ENCODE results near the gene ROGDI. TPM values are rescaled to one million over a fixed set of nuclear protein-coding genes. Genes with fewer than 3 reads are reported as not detected.

ROGDI gene
- total RNA-seq, 1 experiment from 2014 or later = 32.1 TPM

DNA sequence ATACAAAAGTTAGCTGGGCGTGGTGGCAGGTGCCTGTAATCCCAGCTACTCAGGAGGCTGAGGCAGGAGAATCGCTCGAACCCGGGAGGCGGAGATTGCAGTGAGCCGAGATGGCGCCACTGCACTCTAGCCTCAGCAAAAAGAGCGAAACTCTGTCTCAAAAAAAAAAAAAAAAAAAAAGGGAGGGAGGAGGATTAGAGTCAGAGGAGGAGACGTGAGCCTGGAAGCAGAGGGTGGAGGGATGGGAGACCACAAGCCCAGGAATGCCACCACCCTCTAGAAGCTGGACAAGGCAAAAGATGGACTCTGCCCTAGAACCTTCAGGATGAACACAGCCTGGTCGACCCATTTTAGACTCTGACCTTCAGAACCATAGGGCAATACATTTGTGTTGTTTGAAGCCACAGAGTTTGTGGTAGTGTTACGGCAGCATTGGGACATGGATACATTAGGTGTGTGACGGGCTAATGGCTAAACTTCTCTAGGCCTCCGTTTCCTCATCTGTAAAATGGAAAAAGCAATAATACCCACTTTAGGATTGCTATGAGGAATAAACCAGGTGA is 9.4 kb downstream of the ROGDI start (continued):
- TF ChIP-seq, protein P1, sequence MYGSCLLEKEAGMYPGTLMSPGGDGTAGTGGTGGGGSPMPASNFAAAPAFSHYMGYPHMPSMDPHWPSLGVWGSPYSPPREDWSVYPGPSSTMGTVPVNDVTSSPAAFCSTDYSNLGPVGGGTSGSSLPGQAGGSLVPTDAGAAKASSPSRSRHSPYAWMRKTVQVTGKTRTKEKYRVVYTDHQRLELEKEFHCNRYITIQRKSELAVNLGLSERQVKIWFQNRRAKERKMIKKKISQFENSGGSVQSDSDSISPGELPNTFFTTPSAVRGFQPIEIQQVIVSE (CRISPR knock-in tag; IDR thresholded peaks at IDR 0.05; ENCODE audit: borderline replicate concordance) = no peak

DNA sequence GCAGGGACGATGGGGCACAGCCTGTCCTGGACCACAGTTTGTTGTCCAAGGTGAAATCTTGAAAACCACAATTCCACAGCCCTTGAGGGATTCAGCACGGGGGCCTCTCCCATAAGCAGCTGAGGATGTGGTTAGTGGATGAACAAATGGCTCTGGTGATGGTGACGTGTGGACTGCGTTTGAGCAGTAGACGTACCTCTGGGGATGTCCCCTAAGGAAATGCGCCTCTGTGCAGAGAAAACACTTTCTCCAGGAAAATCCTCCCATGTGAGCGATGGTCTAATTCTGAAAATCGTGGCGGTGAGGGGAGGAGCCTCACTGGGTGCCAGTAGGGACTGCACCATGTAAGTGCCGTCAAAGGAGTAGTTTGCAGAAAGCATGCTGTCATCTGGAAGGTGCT is 11.6 kb downstream of the ROGDI start:
- Mint-ChIP-seq H3K27ac (no peak overlapping the region), H3K4me1 (peaks cover 10% of the 10 kb centered on the region), H3K9me3 (no peaks in the 10 kb centered on the region), H3K4me3 (no peak overlapping the region), H3K36me3 (no peaks in the 10 kb centered on the region), H3K27me3 (ENCODE audit: low read depth) (no peaks in the 10 kb centered on the region; the same call in 1 of the 2 replicates)
- TF ChIP-seq, protein P2, sequence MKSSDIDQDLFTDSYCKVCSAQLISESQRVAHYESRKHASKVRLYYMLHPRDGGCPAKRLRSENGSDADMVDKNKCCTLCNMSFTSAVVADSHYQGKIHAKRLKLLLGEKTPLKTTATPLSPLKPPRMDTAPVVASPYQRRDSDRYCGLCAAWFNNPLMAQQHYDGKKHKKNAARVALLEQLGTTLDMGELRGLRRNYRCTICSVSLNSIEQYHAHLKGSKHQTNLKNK (CRISPR knock-in tag; IDR thresholded peaks at IDR 0.05) = no peak
- TF ChIP-seq RELA (CRISPR knock-in tag; IDR thresholded peaks at IDR 0.05; ENCODE audit: borderline replicate concordance) (no peak), ZNF423 (CRISPR knock-in tag; IDR thresholded peaks at IDR 0.05) (no peak), ZNF232 (CRISPR knock-in tag; IDR thresholded peaks at IDR 0.05) (no peak), MYBL2 (CRISPR knock-in tag; IDR thresholded peaks at IDR 0.05) (no peak), IRF2 (CRISPR knock-in tag; IDR thresholded peaks at IDR 0.05; ENCODE audit: borderline replicate concordance, low read depth) (no peak), GABPB1 (CRISPR knock-in tag; IDR thresholded peaks at IDR 0.05) (no peak), NR3C1 (CRISPR knock-in tag; conservative IDR thresholded peaks at IDR 0.05; ENCODE audit: low read depth) (no peak), CREM (CRISPR knock-in tag; IDR thresholded peaks at IDR 0.05) (no peak)
- TF ChIP-seq, protein P3, sequence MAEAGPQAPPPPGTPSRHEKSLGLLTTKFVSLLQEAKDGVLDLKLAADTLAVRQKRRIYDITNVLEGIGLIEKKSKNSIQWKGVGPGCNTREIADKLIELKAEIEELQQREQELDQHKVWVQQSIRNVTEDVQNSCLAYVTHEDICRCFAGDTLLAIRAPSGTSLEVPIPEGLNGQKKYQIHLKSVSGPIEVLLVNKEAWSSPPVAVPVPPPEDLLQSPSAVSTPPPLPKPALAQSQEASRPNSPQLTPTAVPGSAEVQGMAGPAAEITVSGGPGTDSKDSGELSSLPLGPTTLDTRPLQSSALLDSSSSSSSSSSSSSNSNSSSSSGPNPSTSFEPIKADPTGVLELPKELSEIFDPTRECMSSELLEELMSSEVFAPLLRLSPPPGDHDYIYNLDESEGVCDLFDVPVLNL (CRISPR knock-in tag; IDR thresholded peaks at IDR 0.05; ENCODE audit: borderline replicate concordance, low read depth) = no peak
- TF ChIP-seq, protein P4, sequence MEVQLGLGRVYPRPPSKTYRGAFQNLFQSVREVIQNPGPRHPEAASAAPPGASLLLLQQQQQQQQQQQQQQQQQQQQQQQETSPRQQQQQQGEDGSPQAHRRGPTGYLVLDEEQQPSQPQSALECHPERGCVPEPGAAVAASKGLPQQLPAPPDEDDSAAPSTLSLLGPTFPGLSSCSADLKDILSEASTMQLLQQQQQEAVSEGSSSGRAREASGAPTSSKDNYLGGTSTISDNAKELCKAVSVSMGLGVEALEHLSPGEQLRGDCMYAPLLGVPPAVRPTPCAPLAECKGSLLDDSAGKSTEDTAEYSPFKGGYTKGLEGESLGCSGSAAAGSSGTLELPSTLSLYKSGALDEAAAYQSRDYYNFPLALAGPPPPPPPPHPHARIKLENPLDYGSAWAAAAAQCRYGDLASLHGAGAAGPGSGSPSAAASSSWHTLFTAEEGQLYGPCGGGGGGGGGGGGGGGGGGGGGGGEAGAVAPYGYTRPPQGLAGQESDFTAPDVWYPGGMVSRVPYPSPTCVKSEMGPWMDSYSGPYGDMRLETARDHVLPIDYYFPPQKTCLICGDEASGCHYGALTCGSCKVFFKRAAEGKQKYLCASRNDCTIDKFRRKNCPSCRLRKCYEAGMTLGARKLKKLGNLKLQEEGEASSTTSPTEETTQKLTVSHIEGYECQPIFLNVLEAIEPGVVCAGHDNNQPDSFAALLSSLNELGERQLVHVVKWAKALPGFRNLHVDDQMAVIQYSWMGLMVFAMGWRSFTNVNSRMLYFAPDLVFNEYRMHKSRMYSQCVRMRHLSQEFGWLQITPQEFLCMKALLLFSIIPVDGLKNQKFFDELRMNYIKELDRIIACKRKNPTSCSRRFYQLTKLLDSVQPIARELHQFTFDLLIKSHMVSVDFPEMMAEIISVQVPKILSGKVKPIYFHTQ (CRISPR knock-in tag; IDR thresholded peaks at IDR 0.05) = no peak
- TF ChIP-seq, protein P5, sequence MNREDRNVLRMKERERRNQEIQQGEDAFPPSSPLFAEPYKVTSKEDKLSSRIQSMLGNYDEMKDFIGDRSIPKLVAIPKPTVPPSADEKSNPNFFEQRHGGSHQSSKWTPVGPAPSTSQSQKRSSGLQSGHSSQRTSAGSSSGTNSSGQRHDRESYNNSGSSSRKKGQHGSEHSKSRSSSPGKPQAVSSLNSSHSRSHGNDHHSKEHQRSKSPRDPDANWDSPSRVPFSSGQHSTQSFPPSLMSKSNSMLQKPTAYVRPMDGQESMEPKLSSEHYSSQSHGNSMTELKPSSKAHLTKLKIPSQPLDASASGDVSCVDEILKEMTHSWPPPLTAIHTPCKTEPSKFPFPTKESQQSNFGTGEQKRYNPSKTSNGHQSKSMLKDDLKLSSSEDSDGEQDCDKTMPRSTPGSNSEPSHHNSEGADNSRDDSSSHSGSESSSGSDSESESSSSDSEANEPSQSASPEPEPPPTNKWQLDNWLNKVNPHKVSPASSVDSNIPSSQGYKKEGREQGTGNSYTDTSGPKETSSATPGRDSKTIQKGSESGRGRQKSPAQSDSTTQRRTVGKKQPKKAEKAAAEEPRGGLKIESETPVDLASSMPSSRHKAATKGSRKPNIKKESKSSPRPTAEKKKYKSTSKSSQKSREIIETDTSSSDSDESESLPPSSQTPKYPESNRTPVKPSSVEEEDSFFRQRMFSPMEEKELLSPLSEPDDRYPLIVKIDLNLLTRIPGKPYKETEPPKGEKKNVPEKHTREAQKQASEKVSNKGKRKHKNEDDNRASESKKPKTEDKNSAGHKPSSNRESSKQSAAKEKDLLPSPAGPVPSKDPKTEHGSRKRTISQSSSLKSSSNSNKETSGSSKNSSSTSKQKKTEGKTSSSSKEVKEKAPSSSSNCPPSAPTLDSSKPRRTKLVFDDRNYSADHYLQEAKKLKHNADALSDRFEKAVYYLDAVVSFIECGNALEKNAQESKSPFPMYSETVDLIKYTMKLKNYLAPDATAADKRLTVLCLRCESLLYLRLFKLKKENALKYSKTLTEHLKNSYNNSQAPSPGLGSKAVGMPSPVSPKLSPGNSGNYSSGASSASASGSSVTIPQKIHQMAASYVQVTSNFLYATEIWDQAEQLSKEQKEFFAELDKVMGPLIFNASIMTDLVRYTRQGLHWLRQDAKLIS (CRISPR knock-in tag; IDR thresholded peaks at IDR 0.05; ENCODE audit: borderline replicate concordance) = no peak
- no peak for ATAC-seq
- ChIA-PET CTCF (no interaction called here), POLR2A (no interaction called here)
- no peak for DNase-seq (ENCODE audit: low spot score)

DNA sequence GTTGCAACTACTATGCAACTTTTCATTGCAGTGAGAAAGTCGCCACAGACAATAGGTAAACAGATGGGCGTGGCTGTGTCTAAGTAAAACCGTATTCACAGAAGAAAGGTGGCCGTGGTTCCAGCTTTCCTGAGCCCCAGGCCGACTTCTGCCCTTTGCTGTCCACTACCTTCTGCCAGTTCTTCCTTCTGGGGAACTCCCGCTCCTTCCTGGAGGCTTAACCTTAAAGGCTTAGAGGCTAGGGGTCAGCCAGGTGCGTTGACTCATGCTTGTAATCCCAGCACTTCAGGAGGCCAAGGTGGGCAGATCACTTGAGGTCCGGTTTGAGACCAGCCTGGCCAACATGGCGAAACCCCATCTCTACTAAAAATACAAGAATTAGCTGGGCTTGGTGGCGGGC is 12.2 kb downstream of the ROGDI start:
- Mint-ChIP-seq H3K4me1 (peaks cover 10% of the 10 kb centered on the region), H3K27ac (no peak overlapping the region), H3K27me3 (ENCODE audit: low read depth) (no peaks in the 10 kb centered on the region; the same call in 1 of the 2 replicates), H3K9me3 (no peaks in the 10 kb centered on the region), H3K36me3 (no peaks in the 10 kb centered on the region), H3K4me3 (no peak overlapping the region)
- ChIA-PET POLR2A (interaction anchor here (0.7 kb wide), 1 partner anchor 23 kb away, joined by 3 read pairs; the partner anchor contains the start of gene ZNF500), CTCF (no interaction called here)
- peak; percentile 39; the same call in 1 of the 2 replicates for TF ChIP-seq GABPB1 (CRISPR knock-in tag; IDR thresholded peaks at IDR 0.05)
- TF ChIP-seq, protein P1 (CRISPR knock-in tag; IDR thresholded peaks at IDR 0.05; ENCODE audit: borderline replicate concordance) = no peak
- DNase-seq (ENCODE audit: low spot score) = no peak
- no peak for ATAC-seq
